HepG2 (cell line): ENCODE results near the gene CELSR3. TPM values are rescaled to one million over a fixed set of nuclear protein-coding genes. Genes with fewer than 3 reads are reported as not detected.

Source experiments
- ATF1 ChIP-seq: IDR thresholded peaks from 2 replicates; pipeline ENCODE4 v1.6.1; 2016; ENCODE audit warnings: mild to moderate bottlenecking, control low read depth
- BCLAF1 ChIP-seq: fragments of 450-650 bp; IDR thresholded peaks from 2 replicates; pipeline ENCODE4 v1.6.1; 2017; ENCODE audit warnings: mild to moderate bottlenecking
- CSRNP1 ChIP-seq: sonication (generic); formaldehyde crosslinking; IDR thresholded peaks from 2 replicates; pipeline ENCODE4 v1.8.1; 2023; ENCODE audit warnings: mild to moderate bottlenecking, missing genetic modification reagents
- HDAC6 ChIP-seq: fragments of 200-600 bp; sonication (generic); IDR thresholded peaks from 2 replicates; pipeline ENCODE4 v1.7.0; 2017; ENCODE audit warnings: mild to moderate bottlenecking, antibody characterized with exemption, low read length, low read depth
- HNF4A ChIP-seq: sonication (generic); formaldehyde crosslinking; IDR thresholded peaks from 2 replicates; pipeline ENCODE4 v1.4.0; 2020; ENCODE audit warnings: missing genetic modification reagents
- KMT2B ChIP-seq: IDR thresholded peaks from 2 replicates; pipeline ENCODE4 v1.6.1; 2016; ENCODE audit warnings: missing genetic modification reagents, missing compliant biosample characterization
- MAFF ChIP-seq: IDR thresholded peaks from 2 replicates; pipeline ENCODE4 v1.6.1; 2011; ENCODE audit warnings: low read depth, low read length, improper control_type of control experiment
- MIER3 ChIP-seq: IDR thresholded peaks from 2 replicates; pipeline ENCODE4 v1.6.1; 2016; ENCODE audit warnings: missing compliant biosample characterization, borderline replicate concordance
- MLXIP ChIP-seq: sonication (generic); formaldehyde crosslinking; IDR thresholded peaks from 2 replicates; pipeline ENCODE4 v1.9.0; 2021; ENCODE audit warnings: missing genetic modification reagents, borderline replicate concordance
- PPARG ChIP-seq: conservative IDR thresholded peaks from 2 replicates; pipeline ENCODE4 v1.6.1; 2016; ENCODE audit warnings: missing biosample characterization, missing genetic modification reagents
- RBFOX2 ChIP-seq: fragments of 200-400 bp; formaldehyde crosslinking; IDR thresholded peaks from 2 replicates; pipeline ENCODE4 v1.6.1; 2017; ENCODE audit warnings: low read depth, mild to moderate bottlenecking, low read length
- SIX4 ChIP-seq: sonication (generic); formaldehyde crosslinking; IDR thresholded peaks from 2 replicates; pipeline ENCODE4 v1.4.0; 2020; ENCODE audit warnings: missing genetic modification reagents
- SMAD1 ChIP-seq: sonication (generic); formaldehyde crosslinking; IDR thresholded peaks from 2 replicates; pipeline ENCODE4 v1.4.0; 2020; ENCODE audit warnings: missing genetic modification reagents, low read depth, mild to moderate bottlenecking, borderline replicate concordance
- SRSF1 ChIP-seq: fragments of 200-400 bp; formaldehyde crosslinking; optimal IDR thresholded peaks from 2 replicates; pipeline ENCODE3; 2017; ENCODE audit warnings: mild to moderate bottlenecking, low read depth, low read length, moderate library complexity
- THAP8 ChIP-seq: sonication (generic); formaldehyde crosslinking; IDR thresholded peaks from 2 replicates; pipeline ENCODE4 v1.5.1; 2020; ENCODE audit warnings: missing genetic modification reagents, mild to moderate bottlenecking, borderline replicate concordance
- WIZ ChIP-seq: sonication (generic); formaldehyde crosslinking; IDR thresholded peaks from 2 replicates; pipeline ENCODE4 v1.5.1; 2020; ENCODE audit warnings: mild to moderate bottlenecking, missing genetic modification reagents
- ZNF12 ChIP-seq: sonication (generic); formaldehyde crosslinking; IDR thresholded peaks from 2 replicates; pipeline ENCODE4 v1.5.0; 2020; ENCODE audit warnings: missing genetic modification reagents
- ZNF431 ChIP-seq: sonication (generic); formaldehyde crosslinking; IDR thresholded peaks from 2 replicates; pipeline ENCODE4 v1.9.0; 2022; ENCODE audit warnings: missing genetic modification reagents, low read depth, mild to moderate bottlenecking, borderline replicate concordance
- ZNF501 ChIP-seq: sonication (generic); formaldehyde crosslinking; IDR thresholded peaks from 2 replicates; pipeline ENCODE4 v1.5.1; 2020; ENCODE audit warnings: mild to moderate bottlenecking, moderate library complexity, missing genetic modification reagents
- ZNF577 ChIP-seq: sonication (generic); formaldehyde crosslinking; IDR thresholded peaks from 2 replicates; pipeline ENCODE4 v1.4.0; 2020; ENCODE audit warnings: mild to moderate bottlenecking, low read depth, missing genetic modification reagents, borderline replicate concordance
- ZNF614 ChIP-seq: IDR thresholded peaks from 2 replicates; pipeline ENCODE4 v1.6.1; 2018; ENCODE audit warnings: missing biosample characterization, missing genetic modification reagents, inconsistent platforms, borderline replicate concordance
- ZNF746 ChIP-seq: sonication (generic); formaldehyde crosslinking; IDR thresholded peaks from 2 replicates; pipeline ENCODE4 v1.8.0; 2022; ENCODE audit warnings: mild to moderate bottlenecking, missing genetic modification reagents
- ZNF747 ChIP-seq: sonication (generic); formaldehyde crosslinking; IDR thresholded peaks from 2 replicates; pipeline ENCODE4 v1.8.1; 2023; ENCODE audit warnings: missing genetic modification reagents, mild to moderate bottlenecking, borderline replicate concordance
- polyA plus RNA-seq, 8 experiments: library from polyadenylated mRNA; depleted of rRNA in 3 of 8; stranded (reverse) in 7 of 8; unstranded in 1 of 8; fragments of >200 nt; fragmentation: Illumina TruSeq in 4 of 8; extraction: Trizol in 4 of 8; gene quantifications; 2 replicates each; pipeline versions ENCODE4 v1.2.1 to v1.2.3, GENCODE V29; 2011 to 2016; ENCODE audit warnings: low read depth in 4 of 8, missing spikeins in 1 of 8, mixed read lengths in 1 of 8; ENCODE audit not compliant: insufficient read depth in 1 of 8
- total RNA-seq, 5 experiments: library from RNA; depleted of rRNA; stranded (reverse); fragments of >200 nt; fragmentation: Illumina TruSeq; extraction: Trizol; gene quantifications; 2 replicates each; pipeline ENCODE4 v1.2.3, GENCODE V29; 2016; ENCODE audit warnings: low read depth in 1 of 5

The CELSR3 gene
- total and polyA plus RNA-seq, 2 of the 13 experiments (the other 11 are each of a cell fraction or from before 2014, with no cell fraction given), result 5.4 to 6.7 TPM

GRCh38 chr3:48656061-48656840 is 6.4 kb downstream of the CELSR3 start (continued):
- TF ChIP-seq BCLAF1 (no peak), HNF4A (CRISPR knock-in tag) (no peak), CSRNP1 (no peak), HDAC6 (no peak), WIZ (CRISPR knock-in tag) (no peak), KMT2B (CRISPR knock-in tag) (no peak), MLXIP (no peak), ZNF614 (no peak), ATF1 (CRISPR knock-in tag) (no peak), PPARG (CRISPR knock-in tag) (no peak), SRSF1 (no peak), ZNF12 (CRISPR knock-in tag) (no peak), RBFOX2 (0 out of 2 replicates have a peak, but pooled peaks have one; percentile 33), MIER3 (CRISPR knock-in tag) (0 out of 2 replicates have a peak, but pooled peaks have one; percentile 27), ZNF747 (CRISPR knock-in tag) (no peak), ZNF746 (no peak), ZNF577 (CRISPR knock-in tag) (no peak), ZNF431 (CRISPR knock-in tag) (no peak), SIX4 (CRISPR knock-in tag) (no peak), THAP8 (CRISPR knock-in tag) (no peak), SMAD1 (CRISPR knock-in tag) (no peak), ZNF501 (CRISPR knock-in tag) (no peak; the same call in 1 of the 2 replicates), MAFF (no peak)
